HG03457 (cell line): ENCODE results near the gene GALNT10.

Experiments used
- ATAC-seq: cut with Tn5 transposase; IDR thresholded peaks from one replicate; pipeline ENCODE4 v1.9.1; 2021; ENCODE audit warnings: moderate number of reproducible peaks; ENCODE audit not compliant: unreplicated experiment

The GALNT10 gene

GRCh38 chr5:154285661-154286408 is 95.3 kb downstream of the GALNT10 start:
- no peak for ATAC-seq

GRCh38 chr5:154286557-154286956 is 96.0 kb downstream of the GALNT10 start:
- ATAC-seq = no peak

- ATAC-seq = no peak
Observed at GRCh38 chr5:154287136-154287535, 96.6 kb downstream of the GALNT10 start.

- no peak for ATAC-seq
Observed at GRCh38 chr5:154288145-154288544, 97.6 kb downstream of the GALNT10 start.

- ATAC-seq = no peak
Observed at GRCh38 chr5:154291917-154292316, 101.4 kb downstream of the GALNT10 start.

- ATAC-seq = no peak
Observed at GRCh38 chr5:154293219-154293618, 102.7 kb downstream of the GALNT10 start.

GRCh38 chr5:154295551-154295950 is 105.0 kb downstream of the GALNT10 start:
- no peak for ATAC-seq

- no peak for ATAC-seq
Observed at GRCh38 chr5:154296525-154297159, 106.1 kb downstream of the GALNT10 start.

- no peak for ATAC-seq
Observed at GRCh38 chr5:154298065-154298464, 107.5 kb downstream of the GALNT10 start.

- no peak for ATAC-seq
Observed at GRCh38 chr5:154300207-154300883, 109.8 kb downstream of the GALNT10 start.

GRCh38 chr5:154301726-154302125 is 111.2 kb downstream of the GALNT10 start:
- no peak for ATAC-seq

- ATAC-seq = no peak
Observed at GRCh38 chr5:154302161-154302560, 111.6 kb downstream of the GALNT10 start.

GRCh38 chr5:154303133-154303532 is 112.6 kb downstream of the GALNT10 start:
- ATAC-seq = no peak

- ATAC-seq = no peak
Observed at GRCh38 chr5:154308443-154309370, 118.2 kb downstream of the GALNT10 start.

- no peak for ATAC-seq
Observed at GRCh38 chr5:154309371-154309745, 118.8 kb downstream of the GALNT10 start.

- no peak for ATAC-seq
Observed at GRCh38 chr5:154309805-154310204, 119.3 kb downstream of the GALNT10 start.

GRCh38 chr5:154311362-154311761 is 120.8 kb downstream of the GALNT10 start:
- ATAC-seq = no peak

GRCh38 chr5:154312000-154312399 is 121.5 kb downstream of the GALNT10 start:
- no peak for ATAC-seq

- ATAC-seq = no peak
Observed at GRCh38 chr5:154312576-154312975, 122.0 kb downstream of the GALNT10 start.

- ATAC-seq = peak; percentile 45
Observed at GRCh38 chr5:154313360-154314017, 123.0 kb downstream of the GALNT10 start.
